NCI-H2196 treated with DMSO at 0.1 percent for 48 hours (cell line): ENCODE measurements around the gene USH1G.
"Not testable (repeated sequence)": the region's sequence is repeated elsewhere in the genome, so short reads cannot be mapped to it uniquely, and the experiment has no call there.

ENCODE experiments used
- DNase-seq: peaks from one replicate; lab custom pipeline; 2025; ENCODE audit not compliant: unreplicated experiment; lab: John Stamatoyannopoulos, UW

USH1G gene

DNA sequence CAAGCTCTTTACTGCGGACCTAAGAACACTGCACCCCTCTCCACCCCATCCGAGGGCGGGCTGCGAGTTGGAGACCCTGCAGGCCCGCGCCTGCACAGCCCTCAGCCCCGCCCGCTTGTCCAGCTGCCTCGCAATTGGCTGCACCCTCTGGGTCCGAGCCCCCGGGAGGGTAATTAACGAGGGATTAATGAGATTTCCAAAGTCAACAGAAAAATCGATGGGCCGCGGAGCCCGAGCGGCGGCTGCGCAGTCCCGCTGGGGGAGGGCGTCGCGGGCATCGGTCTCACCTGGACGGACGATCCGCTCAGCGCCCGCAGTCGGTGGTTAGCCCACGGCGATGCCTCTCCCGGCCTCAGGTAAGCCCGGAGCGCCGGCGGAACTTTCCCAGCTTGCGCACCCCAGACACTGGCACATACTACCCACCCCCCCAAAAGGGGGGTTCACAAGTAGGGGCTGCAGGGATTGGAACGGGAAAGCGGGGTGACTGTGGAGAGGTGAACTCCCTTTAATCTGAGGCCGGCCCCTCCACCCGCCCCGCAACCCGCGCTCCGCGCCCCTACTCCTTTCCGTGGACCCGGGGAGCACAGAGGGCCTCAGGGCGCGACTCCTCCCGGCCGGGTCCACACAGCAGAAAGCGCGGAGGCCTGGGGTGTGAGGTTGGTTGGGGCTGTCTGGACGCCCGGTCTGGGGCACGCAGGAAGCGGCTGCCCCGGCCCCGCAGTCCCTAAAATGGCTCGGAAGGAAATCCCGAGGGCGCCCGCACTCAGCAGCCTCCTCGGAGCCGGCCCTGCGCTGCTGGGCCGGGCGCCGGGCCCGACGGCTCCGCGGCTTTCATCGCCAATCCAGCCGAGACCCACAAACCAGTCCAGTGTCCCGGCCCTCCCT lies 12.8 kb upstream of the USH1G start, which contains the start of gene OTOP3:
Gene OTOP3, plus strand, starts transcription at position 314 of the 885 bp plus-strand sequence. Its CDS starts 24 bp downstream, at position 338.
- DNase-seq: no peak

DNA sequence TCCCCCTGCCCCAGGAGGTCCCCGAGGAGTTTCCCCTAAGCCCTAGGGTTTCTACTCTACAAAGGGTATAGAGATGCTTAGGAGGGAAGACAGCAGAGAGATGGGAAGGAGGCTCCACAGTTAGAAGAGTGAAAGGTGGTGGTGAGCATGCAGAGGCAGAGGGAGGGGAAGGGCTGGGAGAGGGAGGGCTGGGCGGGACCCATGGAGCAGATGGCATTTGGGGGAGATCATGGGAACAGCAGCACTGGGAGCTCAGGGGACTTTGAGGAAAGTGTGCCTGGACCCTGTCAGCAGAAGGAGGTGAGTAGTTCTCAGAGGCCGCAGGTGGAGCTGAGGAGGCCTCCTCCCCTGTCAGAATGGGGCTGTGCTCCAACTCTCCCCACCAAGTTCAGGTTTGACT lies 12.0 kb upstream of the USH1G start:
- no peak for DNase-seq

DNA sequence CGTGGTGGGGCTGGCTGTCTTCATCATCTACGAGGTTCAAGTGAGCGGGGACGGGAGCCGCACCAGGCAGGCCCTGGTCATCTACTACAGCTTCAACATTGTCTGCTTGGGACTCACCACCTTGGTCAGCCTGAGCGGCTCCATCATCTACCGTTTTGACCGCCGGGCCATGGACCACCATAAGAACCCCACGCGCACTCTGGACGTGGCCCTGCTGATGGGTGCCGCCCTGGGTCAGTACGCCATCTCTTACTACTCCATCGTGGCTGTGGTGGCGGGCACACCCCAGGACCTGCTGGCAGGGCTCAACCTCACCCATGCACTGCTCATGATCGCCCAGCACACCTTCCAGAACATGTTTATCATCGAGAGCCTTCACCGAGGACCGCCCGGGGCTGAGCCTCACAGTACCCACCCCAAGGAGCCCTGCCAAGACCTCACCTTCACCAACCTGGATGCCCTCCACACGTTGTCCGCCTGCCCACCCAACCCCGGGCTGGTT lies 7.5 kb upstream of the USH1G start:
- no peak for DNase-seq

DNA sequence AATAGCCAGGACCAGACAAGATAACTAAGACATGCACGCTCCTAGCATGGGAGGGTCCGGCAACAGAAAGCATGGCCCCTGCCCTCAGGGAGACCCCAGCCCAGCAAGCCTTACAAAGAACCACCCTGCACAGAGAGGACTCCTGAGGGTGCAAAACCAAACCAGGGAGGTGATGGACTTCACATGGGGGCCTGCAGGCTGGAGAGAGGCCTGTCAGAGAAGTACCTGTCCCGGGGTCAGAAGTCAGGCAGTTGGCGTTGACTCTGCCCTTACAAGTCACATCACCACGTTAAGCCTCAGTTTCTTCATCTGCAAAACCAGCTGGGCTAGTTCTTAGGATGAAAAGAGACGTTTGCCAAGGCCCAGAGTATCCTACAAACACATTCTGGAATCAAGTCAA lies 5.7 kb upstream of the USH1G start:
- DNase-seq: no peak

DNA sequence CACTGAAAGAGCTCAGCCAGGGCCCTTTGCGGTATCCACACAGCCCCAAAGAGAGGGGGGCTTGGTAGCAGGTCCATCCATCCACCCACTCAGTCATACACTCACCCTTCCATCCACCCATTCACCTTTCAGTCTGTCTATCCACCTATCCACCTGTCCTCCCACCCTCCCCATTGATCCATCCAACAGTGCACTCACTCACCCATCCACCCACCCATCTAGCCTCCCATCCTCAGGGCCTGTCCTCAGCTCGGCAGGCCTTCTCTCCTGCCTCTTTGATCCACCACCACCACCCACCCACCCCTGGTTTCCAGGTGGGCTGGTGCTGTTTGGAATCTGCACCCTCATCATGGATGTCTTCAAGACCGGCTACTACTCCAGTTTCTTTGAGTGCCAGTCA lies 2.2 kb upstream of the USH1G start:
- DNase-seq: no peak

DNA sequence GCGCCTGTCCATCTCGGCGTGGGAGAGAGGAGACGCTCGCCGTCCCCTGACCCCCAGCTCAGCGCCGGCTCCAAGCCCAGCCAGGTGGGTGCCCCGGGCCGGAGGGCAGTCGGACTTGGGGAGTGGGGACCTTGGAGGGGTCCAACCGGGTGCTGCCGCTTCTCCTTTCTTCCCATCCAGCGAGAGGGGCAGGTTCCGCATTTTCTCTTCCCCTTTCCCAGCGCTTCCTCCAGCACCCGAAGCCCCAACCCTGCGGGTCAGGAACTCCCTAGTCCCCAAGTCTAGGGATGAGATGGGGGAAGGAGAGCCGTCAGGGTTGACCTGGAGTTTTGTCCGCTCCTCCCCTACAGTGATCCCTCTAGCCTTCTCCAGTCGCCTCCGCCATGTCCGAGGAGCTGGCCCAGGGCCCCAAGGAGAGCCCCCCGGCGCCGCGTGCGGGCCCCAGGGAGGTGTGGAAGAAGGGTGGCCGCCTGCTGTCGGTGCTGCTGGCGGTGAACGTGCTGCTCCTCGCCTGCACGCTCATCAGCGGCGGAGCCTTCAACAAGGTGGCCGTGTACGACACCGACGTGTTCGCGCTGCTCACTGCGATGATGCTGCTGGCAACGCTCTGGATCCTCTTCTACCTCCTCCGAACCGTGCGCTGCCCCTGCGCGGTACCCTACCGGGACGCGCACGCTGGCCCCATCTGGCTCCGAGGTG lies 1.3 kb upstream of the USH1G start, which contains the start of gene OTOP2:
Gene OTOP2, plus strand, starts transcription at position 24 of the 699 bp plus-strand sequence. Its CDS starts 360 bp downstream, at position 384.
- DNase-seq: no peak

DNA sequence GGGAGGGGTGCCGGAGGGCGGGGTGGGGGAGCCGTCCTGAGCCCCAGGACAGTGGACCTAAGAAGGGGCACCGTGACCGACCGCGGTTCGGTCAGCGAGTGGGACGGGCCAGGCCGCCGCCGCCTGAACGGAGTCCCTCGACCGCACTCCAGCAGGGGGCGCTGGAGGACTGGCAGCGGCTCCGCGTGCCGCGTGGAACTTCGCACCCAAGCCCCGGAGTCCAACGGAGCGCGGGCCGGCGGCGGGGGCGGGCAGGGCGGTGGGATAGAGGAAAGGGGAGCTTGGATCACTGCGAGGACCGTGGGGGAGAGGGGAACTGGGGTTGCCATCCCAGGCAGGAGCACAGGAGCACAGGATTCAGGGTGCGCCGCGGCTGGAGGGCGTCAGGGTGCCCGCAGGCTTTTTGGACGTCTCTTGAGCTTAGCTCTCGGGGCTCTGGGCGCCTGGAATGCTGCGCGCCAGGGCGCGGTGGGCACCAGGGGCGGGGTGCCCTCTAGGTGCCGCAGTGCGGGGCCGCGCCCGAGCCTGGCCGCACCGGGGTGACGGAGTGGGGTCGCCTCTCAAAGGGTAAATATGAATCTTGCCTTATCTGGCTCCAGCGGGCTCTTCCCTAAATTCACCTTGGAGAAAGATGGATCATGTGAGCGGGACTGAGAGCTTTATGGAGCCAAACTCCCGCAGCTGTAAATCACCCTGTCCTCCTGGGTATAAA lies 639 bp upstream of the USH1G start:
- DNase-seq: peak; percentile 21

DNA sequence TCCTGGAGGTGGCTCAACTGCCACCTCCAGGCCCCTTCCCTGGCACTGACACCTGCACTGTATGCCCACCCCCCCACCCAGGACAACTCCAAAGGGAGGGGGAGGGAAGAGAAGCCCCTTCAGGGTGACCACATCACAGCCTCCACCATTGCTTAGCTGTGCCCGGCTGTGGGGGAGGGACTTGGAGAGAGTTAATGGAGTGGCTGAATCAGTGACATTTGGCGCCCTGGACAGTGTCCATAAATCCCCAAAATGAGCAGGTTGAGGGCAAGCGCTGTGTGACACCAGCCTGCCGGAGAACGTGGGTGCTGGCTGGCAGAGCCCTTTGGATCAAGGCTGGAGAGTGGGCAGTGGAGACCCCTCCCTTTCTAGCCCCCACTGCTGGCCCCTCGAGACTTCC lies 883 bp downstream of the USH1G start:
- DNase-seq: no peak

DNA sequence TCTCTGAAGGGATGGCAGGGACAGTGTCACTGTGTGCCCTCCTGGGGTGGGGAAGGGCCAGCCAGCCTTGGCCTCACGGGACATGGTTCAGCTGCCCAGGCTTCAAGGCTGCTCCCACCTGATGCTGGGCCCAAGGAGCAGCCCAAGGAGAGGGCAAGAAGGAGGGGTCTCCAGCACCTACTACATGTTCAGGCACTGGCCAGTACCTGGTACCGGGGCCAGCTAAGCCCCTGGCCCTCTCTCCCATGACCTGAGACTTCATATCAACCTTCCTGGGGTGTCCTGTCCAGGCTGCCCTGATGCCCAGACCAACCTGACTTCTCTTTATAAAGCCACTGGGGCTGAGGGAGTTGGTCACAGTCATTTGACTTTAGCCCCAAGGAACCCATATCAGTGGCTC lies 1.3 kb downstream of the USH1G start:
- no peak for DNase-seq

DNA sequence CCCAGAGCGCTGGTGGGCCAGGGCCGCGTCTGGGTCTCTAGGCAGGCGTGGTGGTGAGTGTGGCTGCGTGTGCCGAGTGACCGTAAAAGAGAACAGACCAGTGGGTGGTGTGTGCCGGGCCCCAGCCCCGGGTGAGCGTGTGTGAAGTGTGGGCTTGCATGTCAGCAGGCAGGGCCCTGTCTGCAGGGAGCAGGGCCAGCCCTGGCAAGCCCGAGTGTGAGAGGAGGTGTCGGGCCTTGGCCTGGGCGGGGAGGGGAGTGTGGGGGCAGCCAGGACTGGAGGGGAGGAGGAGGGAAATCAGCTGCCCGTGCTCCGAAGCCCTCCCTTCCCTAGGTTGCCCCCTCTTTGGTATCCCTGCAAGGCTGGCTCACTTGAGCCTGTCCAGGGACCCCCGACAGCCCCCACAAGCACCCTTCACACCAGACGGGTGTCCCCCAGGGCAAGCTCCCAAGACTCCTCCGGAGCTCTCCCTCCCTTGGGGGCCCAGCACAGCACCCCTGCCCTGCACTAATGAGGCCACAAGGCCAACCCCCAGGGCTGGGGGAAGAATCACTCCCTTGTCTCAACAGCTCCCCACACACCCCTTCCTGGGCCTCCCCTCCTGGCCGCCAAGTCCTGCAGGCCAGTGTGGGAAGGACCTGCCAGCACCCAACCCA lies 1.9 kb downstream of the USH1G start:
- no peak for DNase-seq

DNA sequence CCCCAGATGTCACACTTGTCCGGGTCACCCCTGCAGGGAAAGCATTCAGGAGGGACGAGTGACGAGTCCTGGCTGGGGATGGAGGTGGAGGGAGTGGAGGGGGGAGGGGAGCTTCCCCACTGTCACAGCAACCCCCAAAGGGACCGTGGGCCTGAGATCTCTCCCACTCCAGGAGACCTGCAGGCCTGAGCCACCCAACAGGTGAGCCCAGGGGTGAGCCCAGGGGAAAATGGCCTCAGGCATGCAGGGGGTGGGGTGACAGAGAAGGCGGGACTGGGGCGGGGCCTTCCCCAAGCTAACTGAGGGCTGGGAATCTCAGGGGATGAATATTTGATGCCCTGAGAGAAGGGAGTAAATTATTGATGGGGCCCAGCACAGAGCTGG lies 2.4 kb downstream of the USH1G start:
- no peak for DNase-seq

DNA sequence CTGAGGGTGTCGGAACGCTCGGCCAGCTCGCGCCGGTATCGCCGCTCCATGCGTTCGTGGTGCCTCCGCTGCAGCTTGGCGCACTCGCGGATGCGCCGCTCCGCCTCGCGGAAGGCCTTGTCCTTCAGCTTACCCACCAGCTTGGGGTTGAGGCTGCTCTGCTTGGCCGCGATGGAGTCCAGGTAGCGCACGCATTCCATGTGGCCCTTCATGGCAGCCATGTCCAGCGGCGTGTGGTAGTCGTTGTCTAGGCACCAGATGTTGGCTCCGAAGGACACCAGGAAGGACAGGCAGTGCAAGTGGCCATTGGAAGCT lies 2.8 kb downstream of the USH1G start:
- DNase-seq: no peak

DNA sequence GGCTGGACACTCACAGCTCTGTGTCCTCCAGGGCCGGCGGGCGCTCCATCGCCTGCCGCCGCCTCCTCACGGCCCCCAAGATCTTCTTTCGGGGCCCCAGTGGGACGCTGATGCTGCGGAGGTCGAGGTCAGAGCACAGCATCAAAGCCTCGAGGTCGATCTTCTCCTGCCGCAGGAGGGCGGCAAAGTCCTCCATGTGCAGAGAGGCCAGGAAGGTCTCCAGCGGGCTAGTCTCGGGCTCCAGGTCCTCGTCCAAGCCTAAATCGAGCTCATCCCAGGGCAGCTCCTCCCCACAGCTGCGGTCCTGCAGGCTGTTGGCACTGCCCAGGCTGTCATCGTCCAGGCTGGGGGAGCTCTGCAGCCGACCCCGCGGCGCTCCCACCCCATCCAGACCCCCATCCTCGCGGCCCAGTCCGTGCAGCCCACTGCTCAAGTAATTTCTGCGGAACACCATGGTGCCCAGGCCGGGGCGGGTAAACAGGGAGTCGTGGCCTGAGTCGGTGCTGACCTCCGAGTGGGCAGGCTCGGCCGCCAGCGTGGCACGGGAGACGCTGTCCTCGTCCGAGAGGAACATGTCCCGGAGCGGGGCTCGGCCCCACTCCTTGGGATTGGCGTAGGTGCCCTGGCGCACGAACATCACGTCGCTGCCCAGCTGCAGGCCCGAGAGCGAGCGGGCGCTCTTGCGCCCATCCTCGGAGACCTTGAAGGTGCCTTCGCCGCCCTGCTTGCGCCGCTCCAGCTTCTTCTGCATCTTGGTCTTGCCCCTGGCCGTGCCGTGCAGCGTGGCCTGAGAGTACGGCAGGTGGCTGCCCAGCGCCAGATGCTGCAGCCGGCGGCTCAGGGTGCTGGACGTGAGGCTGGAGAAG lies 3.4 kb downstream of the USH1G start:
- DNase-seq: no peak

DNA sequence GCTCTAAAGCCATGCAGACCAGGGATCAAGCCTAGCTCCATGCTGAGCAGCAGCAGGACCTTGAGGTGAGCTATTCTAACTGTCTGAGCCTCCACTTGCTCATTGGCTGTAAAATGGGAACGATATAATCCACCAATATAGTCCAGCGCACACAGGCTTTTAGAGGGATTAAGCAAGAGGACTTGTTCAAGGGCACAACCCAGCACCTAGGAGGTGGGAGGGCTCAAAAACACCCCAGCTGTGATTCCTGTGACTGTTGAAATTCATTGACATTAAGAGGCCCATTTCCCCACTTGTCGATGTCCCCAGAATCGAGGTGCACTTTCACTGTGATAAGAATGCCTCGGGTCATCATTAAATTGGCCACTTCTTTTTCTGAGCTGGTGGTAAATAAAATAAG lies 4.1 kb downstream of the USH1G start:
- DNase-seq: no peak

DNA sequence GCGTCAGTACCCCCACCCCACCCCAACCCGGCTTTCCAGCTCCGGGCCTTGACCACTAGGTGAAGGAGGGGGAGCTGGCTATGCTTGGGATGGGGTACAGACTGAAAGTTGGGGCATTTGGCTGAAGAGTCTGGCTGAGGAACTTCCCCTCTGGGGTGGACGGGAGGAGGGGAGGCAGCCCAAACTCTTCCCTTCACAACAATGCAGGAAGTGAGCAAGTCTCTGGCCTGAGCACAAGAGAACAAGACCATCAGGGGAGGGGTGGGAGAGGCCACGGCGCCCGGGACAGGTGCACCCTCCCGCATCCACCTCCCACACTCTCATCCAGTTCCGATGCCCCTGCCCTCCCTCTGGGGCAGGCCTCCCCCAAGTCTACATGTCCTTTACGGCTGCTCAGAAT lies 5.6 kb downstream of the USH1G start:
- no peak for DNase-seq

DNA sequence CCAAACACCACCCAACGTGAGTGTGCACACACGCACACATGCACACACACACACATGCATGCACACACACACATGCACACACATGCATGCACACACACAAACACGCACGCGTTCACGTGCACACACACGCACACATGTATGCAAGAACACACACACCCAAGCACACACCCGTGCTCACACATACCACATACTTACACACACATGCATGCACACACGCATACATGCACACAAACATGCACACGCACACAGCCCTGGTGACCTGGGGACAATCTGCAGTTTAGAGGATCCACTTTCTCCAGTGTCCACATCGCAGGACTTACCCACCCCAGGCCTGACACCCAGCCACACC lies 6.2 kb downstream of the USH1G start:
- DNase-seq: no peak

DNA sequence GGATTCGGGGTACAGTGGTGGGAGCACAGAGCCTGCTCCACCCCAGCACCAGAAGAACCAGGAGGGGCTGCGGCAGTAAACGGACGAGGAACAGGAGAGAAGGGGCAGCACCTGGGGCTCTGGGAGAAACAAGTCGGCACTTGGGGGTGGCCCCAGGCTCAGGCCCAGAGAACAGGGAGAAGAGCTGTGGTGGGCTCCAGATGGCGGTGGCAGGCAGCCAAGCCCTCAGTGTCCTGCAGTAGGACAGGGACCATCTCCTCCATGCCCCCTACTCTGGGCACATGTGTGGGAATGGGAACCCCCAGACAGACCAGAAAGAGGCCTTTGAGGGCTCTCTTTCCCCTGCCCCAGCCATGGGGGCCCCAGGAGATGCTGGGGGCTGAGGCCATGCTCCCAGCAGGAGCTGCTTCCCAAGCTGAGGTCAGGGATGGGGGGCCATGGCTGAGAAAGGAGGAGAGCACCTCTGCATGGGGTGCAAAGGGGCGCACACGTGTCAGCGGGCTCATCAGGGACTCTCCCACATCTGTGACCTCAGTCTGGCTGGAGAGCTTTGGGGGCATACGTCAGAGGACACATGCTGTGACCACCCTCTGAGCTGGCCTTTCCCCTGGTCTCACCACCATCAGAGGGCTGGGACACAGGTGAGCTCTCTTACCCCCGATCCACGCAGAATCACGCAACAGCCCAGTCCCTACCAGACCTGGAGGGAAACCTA lies 6.8 kb downstream of the USH1G start:
- no peak for DNase-seq

DNA sequence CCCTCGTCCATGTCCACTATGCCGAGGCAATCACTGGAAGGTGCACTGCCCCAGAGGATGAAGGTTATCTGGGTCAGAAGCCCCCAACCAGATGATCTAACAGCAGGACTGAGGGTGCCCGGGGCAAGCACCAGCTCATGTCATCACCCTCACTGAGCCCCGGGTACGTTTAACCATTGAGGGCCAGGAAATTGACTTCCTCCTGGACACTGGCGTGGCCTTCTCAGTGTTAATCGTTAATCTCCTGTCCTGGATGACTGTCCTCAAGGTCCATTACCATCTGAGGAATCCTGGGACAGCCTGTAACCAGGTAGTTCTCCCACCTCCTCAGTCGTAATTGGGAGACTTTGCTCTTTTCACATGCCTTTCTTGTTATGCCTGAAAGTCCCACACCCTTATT lies 11.6 kb downstream of the USH1G start:
- DNase-seq: not testable (repeated sequence)

DNA sequence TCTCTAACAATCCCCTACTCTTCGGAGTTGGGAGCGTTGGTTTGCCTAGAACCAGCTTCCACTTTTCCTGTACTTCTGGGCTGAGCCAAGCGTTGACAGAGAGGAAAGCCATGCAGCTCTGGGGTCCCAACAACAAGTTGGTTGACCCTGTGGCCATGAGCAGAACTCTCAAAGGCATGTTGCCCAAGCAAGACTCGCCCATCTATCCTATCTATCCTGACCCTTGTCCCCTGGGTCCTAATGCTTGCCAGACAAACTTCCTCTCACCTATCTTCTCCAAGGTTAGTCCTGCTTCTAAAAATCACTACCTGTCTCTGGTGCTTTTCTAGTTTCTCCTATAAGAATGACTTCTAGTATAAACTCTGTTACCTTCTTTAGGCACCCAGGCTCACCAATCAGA lies 14.0 kb downstream of the USH1G start:
- DNase-seq: not testable (repeated sequence)

DNA sequence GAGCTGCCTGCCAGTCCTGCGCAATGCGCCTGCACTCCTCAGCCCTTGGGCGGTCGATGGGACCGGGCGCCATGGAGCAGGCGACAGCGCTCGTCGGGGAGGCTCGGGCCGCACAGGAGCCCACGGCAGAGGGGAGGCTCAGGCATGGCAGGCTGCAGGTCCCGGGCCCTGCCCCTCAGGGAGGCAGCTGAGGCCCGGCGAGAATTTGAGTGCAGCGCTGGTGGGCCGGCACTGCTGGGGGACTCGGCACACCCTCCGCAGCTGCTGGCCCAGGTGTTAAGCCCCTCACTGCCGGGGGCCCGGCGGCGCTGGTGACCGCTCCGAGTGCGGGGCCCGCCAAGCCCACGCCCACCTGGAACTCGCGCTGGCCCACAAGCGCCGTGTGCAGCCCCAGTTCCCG lies 16.0 kb downstream of the USH1G start:
- DNase-seq: no peak
